K562 (cell line): ENCODE data around the gene SETD4. TPM values are rescaled to one million over a fixed set of nuclear protein-coding genes. Genes with fewer than 3 reads are reported as not detected.

ENCODE experiments used
- ATAC-seq: fragments of 200-7000 bp; cut with Tn5 transposase; 3 replicates; pipeline ENCODE4 v1.9.1; 2020; ENCODE audit warnings: moderate library complexity
- BruUV-seq: library from RNA; stranded (reverse); fragments of 400-500 nt; replicated peaks from 2 replicates; lab custom pipeline; 2021; lab: Mats Ljungman, UMichigan
- CTCF ChIA-PET: fragments of 300-600 bp; formaldehyde crosslinking; extraction: SDS; loops from one replicate; lab custom pipeline; 2021; ENCODE audit warnings: low intra/inter-chr PET ratio; lab: Yijun Ruan, JAX
- POLR2A ChIA-PET: fragments of 300-600, 350-650 bp; sonication (Branson Sonifier 250); formaldehyde crosslinking; extraction: SDS; loops from one replicate; lab custom pipeline; 2021; ENCODE audit warnings: antibody characterized with exemption, inconsistent platforms; lab: Yijun Ruan, JAX
- DNase-seq, 4 experiments: peaks; one replicate each; pipeline versions ENCODE4 v3.0.0 to v3.0.0-alpha.2; 2011 to 2018; ENCODE audit warnings: low spot score in 3 of 4, mixed read lengths in 3 of 4; ENCODE audit errors: extremely low read depth in 1 of 4
- FAIRE-seq: peaks from 2 replicates; lab custom pipeline; 2011; peaks lifted over from hg19 to GRCh38; lab: Jason Lieb, UNC
- H2AFZ ChIP-seq: 2 replicates; pipeline ENCODE4 v1.6.0; 2011; ENCODE audit warnings: low read depth, low read length, control low read depth, inconsistent platforms
- H3K27ac ChIP-seq: fragments of 200-600 bp; 3 replicates; pipeline ENCODE4 v1.8.0; 2011; ENCODE audit warnings: low read depth, mild to moderate bottlenecking, control low read depth, inconsistent platforms, low read length, moderate library complexity, mixed read lengths; ENCODE audit errors: extremely low read depth
- H3K27me3 ChIP-seq, 2 experiments: fragments of 300-600 bp in 1 of 2; 2 replicates in 1 of 2; 3 replicates in 1 of 2; pipeline versions ENCODE4 v1.6.0 to v1.8.0; 2011; ENCODE audit warnings: inconsistent platforms in 2 of 2, low read length in 2 of 2, mild to moderate bottlenecking in 1 of 2, mixed read lengths in 1 of 2, moderate library complexity in 1 of 2; ENCODE audit not compliant: control insufficient read depth in 2 of 2, insufficient read depth in 2 of 2
- H3K36me3 ChIP-seq: fragments of 300-600 bp; 3 replicates; pipeline ENCODE4 v1.8.0; 2011; ENCODE audit warnings: mild to moderate bottlenecking, low read length, inconsistent platforms; ENCODE audit not compliant: control insufficient read depth, insufficient read depth
- H3K4me1 ChIP-seq, 2 experiments: fragments of 200-600 bp in 1 of 2; replicated peaks in 1 of 2; 2 replicates in 1 of 2; 3 replicates in 1 of 2; pipeline versions ENCODE4 v1.5.1 to v1.8.0; 2011; ENCODE audit warnings: inconsistent platforms in 2 of 2, low read length in 2 of 2, mild to moderate bottlenecking in 1 of 2, mixed read lengths in 1 of 2, moderate library complexity in 1 of 2; ENCODE audit not compliant: control insufficient read depth in 2 of 2, insufficient read depth in 2 of 2
- H3K4me2 ChIP-seq: 2 replicates; pipeline ENCODE4 v1.6.1; 2011; ENCODE audit warnings: low read length, control low read depth, inconsistent platforms, mixed read lengths; ENCODE audit not compliant: insufficient read depth
- H3K4me3 ChIP-seq: fragments of 200-600 bp; sonication (generic), shearing (Covaris generic); 2 replicates; pipeline ENCODE4 v1.5.1; 2016; ENCODE audit warnings: control low read depth, inconsistent platforms
- H3K79me2 ChIP-seq: fragments of 200-600 bp; 3 replicates; pipeline ENCODE4 v1.8.0; 2011; ENCODE audit warnings: low read length, inconsistent platforms; ENCODE audit not compliant: control insufficient read depth, insufficient read depth
- H3K9ac ChIP-seq, 2 experiments: 2 replicates each; pipeline versions ENCODE4 v1.6.0 to v1.6.1; 2011; ENCODE audit warnings: low read depth in 2 of 2, low read length in 2 of 2, control low read depth in 1 of 2, inconsistent platforms in 1 of 2, mild to moderate bottlenecking in 1 of 2, mixed read lengths in 1 of 2; ENCODE audit not compliant: insufficient read depth in 1 of 2
- H3K9me1 ChIP-seq: one replicate; pipeline ENCODE4 v1.6.0; 2011; ENCODE audit warnings: inconsistent platforms, mild to moderate bottlenecking, low read length, moderate library complexity; ENCODE audit not compliant: control insufficient read depth, insufficient read depth
- H3K9me3 ChIP-seq: replicated peaks from 2 replicates; pipeline ENCODE4 v1.5.1; 2011; ENCODE audit warnings: low read depth, low read length, inconsistent platforms; ENCODE audit not compliant: control insufficient read depth, insufficient read depth
- H4K20me1 ChIP-seq: replicated peaks from 2 replicates; pipeline ENCODE4 v1.6.1; 2011; ENCODE audit warnings: low read length, inconsistent platforms, mixed read lengths; ENCODE audit not compliant: control insufficient read depth, insufficient read depth
- DMBX1 ChIP-seq: fragments of 250-450 bp; sonication (Bioruptor Pico); IDR thresholded peaks from 2 replicates; pipeline ENCODE4 v1.8.0; 2022; ENCODE audit warnings: inconsistent platforms, mild to moderate bottlenecking, moderate library complexity, borderline replicate concordance
- E2F1 ChIP-seq: sonication (generic); formaldehyde crosslinking; IDR thresholded peaks from 2 replicates; pipeline ENCODE4 v1.8.1; 2023; ENCODE audit warnings: mild to moderate bottlenecking, missing genetic modification reagents, moderate library complexity
- FOS ChIP-seq: IDR thresholded peaks from 3 replicates; pipeline ENCODE4 v1.6.1; 2011; ENCODE audit not compliant: insufficient read length; ENCODE audit errors: extremely low read depth
- HINFP ChIP-seq: fragments of 450-650 bp; conservative IDR thresholded peaks from 2 replicates; pipeline ENCODE4 v1.6.1; 2016; ENCODE audit warnings: missing genetic modification characterization, low read depth, mild to moderate bottlenecking, control low read depth, missing compliant biosample characterization
- JUN ChIP-seq, 2 experiments: sonication (generic) in 1 of 2; formaldehyde crosslinking in 1 of 2; IDR thresholded peaks; 2 replicates each; pipeline versions ENCODE4 v1.6.1 to v1.8.0; 2012 to 2022; ENCODE audit warnings: borderline replicate concordance in 2 of 2, mild to moderate bottlenecking in 2 of 2, improper control_type of control experiment in 1 of 2, low read depth in 1 of 2, low read length in 1 of 2, missing genetic modification reagents in 1 of 2
- SMAD2 ChIP-seq: fragments of 150-350 bp; IDR thresholded peaks from 2 replicates; pipeline ENCODE4 v1.6.1; 2014; ENCODE audit warnings: low read depth, mild to moderate bottlenecking, low read length
- SMARCB1 ChIP-seq: IDR thresholded peaks from 2 replicates; pipeline ENCODE4 v1.6.1; 2011; ENCODE audit warnings: improper control_type of control experiment, low read depth; ENCODE audit not compliant: insufficient read length
- ZKSCAN8 ChIP-seq: fragments of 200-800 bp; sonication (Bioruptor generic); IDR thresholded peaks from 2 replicates; pipeline ENCODE4 v1.6.1; 2016; ENCODE audit warnings: missing genetic modification characterization, missing compliant biosample characterization
- ZNF354B ChIP-seq: fragments of 250-450 bp; sonication (Bioruptor Pico); IDR thresholded peaks from 2 replicates; pipeline ENCODE4 v1.4.0; 2020
- ZNF408 ChIP-seq: fragments of 250-450 bp; sonication (Bioruptor Pico); IDR thresholded peaks from 2 replicates; pipeline ENCODE4 v1.4.0; 2020; ENCODE audit warnings: low read depth, mild to moderate bottlenecking, moderate library complexity
- WGBS: fragments of 100-300 bp; shearing (Covaris generic); methylation state at CpG from one replicate; pipeline ENCODE4 v1.1.6; 2016; ENCODE audit warnings: low coverage, mixed read lengths; ENCODE audit not compliant: insufficient coverage; ENCODE audit errors: missing lambda C conversion rate; 5-methylcytosine and 5-hydroxymethylcytosine counted together
- in situ Hi-C: fragments of 300-500 bp; cut with MboI; formaldehyde crosslinking; loops from 4 replicates; pipeline ENCODE4 v1.15.0; 2018; ENCODE audit warnings: inconsistent platforms, mixed read lengths
- intact Hi-C: fragments of 100-400 bp; cut with micrococcal nuclease; formaldehyde crosslinking; loops from 2 replicates; pipeline ENCODE4 v1.14.2; 2022
- polyA plus RNA-seq, 8 experiments: library from polyadenylated mRNA; depleted of rRNA in 4 of 8; stranded (reverse) in 5 of 8; unstranded in 3 of 8; fragments of >200 nt; fragmentation: Nextera tagmentation in 2 of 8; fragmentation: Illumina TruSeq in 1 of 8; extraction: Ambion mirVana in 2 of 8; extraction: Trizol in 1 of 8; gene quantifications; 2 replicates each; pipeline versions ENCODE4 v1.2.1 to v1.2.3, GENCODE V29; 2011 to 2014; ENCODE audit warnings: inconsistent platforms in 1 of 8, missing spikeins in 1 of 8
- total RNA-seq, 7 experiments: library from RNA; depleted of rRNA in 6 of 7; stranded (reverse); fragments of >200 nt in 6 of 7; fragmentation: Illumina TruSeq in 2 of 7; extraction: Trizol in 2 of 7; gene quantifications; 2 replicates each; pipeline versions ENCODE4 v1.2.1 to v1.2.3, GENCODE V29; 2011 to 2021; ENCODE audit warnings: low replicate concordance in 1 of 7
- TF ChIP-seq, protein P1 (sequence below): fragments of 250-450 bp; sonication (Bioruptor Pico); IDR thresholded peaks from 2 replicates; pipeline ENCODE4 v1.4.0; 2020; ENCODE audit warnings: mild to moderate bottlenecking, moderate library complexity, borderline replicate concordance
- TF ChIP-seq, protein P2 (sequence below): conservative IDR thresholded peaks from 2 replicates; pipeline ENCODE4 v1.6.1; 2011; ENCODE audit warnings: low read depth, mild to moderate bottlenecking, low read length; ENCODE audit not compliant: control insufficient read depth
- TF ChIP-seq, protein P3 (sequence below): fragments of 450-650 bp; formaldehyde crosslinking; IDR thresholded peaks from 2 replicates; pipeline ENCODE4 v1.4.0; 2020; ENCODE audit warnings: mild to moderate bottlenecking, moderate library complexity

SETD4 gene
- total and polyA plus RNA-seq, 9 of the 15 experiments (the other 6 are each of a cell fraction or from before 2014, with no cell fraction given), result 16.1 to 51.3 (median 25.7) TPM

DNA sequence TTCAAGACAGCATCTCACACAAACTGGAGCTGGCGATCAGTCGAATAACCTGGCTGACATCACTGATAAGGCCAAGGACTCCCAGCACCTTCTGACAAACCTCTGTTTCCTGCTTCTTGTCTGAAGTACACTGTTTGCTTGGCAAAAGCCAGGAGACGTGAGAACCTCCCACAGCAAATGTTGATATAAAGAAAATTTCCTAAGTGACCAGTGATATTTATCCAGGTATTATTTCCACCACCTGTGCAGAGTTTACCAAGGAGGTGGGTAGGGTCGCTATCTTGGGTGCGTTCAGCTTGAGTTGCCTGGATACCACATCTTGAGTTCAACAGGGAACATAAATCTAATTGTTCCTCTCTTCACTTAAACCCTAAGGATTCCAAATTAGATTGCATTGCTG, 72.9 kb downstream of the SETD4 start:
- intact Hi-C loops (no loop called here), in situ Hi-C loops (no loop called here)
- FAIRE-seq (no peak), ATAC-seq (no peak), DNase-seq (no peak)
- Histone ChIP-seq H3K36me3 (no peaks in the 10 kb centered on the region), H3K4me3 (no peak overlapping the region), H3K4me2 (no peak overlapping the region), H3K9me1 (no peaks in the 10 kb centered on the region), H3K4me1 (no peaks in the 10 kb centered on the region), H3K79me2 (no peaks in the 10 kb centered on the region), H3K9ac (no peak overlapping the region), H3K27me3 (peaks cover 26 to 43% of the 10 kb centered on the region in 2 experiments), H4K20me1 (no peaks in the 10 kb centered on the region), H2AFZ (no peak overlapping the region), H3K9me3 (no peaks in the 10 kb centered on the region), H3K27ac (no peak overlapping the region)
- no peak for TF ChIP-seq HINFP
- no peak for TF ChIP-seq SMAD2
- TF ChIP-seq JUN (IDR thresholded peaks at IDR 0.05; ENCODE audit: borderline replicate concordance, low read depth, low read length), result no peak
- no peak for TF ChIP-seq JUN (CRISPR knock-in tag; IDR thresholded peaks at IDR 0.05; ENCODE audit: borderline replicate concordance)
- no peak for TF ChIP-seq ZKSCAN8 (CRISPR knock-in tag)
- TF ChIP-seq, protein P1, sequence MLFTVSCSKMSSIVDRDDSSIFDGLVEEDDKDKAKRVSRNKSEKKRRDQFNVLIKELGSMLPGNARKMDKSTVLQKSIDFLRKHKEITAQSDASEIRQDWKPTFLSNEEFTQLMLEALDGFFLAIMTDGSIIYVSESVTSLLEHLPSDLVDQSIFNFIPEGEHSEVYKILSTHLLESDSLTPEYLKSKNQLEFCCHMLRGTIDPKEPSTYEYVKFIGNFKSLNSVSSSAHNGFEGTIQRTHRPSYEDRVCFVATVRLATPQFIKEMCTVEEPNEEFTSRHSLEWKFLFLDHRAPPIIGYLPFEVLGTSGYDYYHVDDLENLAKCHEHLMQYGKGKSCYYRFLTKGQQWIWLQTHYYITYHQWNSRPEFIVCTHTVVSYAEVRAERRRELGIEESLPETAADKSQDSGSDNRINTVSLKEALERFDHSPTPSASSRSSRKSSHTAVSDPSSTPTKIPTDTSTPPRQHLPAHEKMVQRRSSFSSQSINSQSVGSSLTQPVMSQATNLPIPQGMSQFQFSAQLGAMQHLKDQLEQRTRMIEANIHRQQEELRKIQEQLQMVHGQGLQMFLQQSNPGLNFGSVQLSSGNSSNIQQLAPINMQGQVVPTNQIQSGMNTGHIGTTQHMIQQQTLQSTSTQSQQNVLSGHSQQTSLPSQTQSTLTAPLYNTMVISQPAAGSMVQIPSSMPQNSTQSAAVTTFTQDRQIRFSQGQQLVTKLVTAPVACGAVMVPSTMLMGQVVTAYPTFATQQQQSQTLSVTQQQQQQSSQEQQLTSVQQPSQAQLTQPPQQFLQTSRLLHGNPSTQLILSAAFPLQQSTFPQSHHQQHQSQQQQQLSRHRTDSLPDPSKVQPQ, result no peak
- TF ChIP-seq, protein P2, sequence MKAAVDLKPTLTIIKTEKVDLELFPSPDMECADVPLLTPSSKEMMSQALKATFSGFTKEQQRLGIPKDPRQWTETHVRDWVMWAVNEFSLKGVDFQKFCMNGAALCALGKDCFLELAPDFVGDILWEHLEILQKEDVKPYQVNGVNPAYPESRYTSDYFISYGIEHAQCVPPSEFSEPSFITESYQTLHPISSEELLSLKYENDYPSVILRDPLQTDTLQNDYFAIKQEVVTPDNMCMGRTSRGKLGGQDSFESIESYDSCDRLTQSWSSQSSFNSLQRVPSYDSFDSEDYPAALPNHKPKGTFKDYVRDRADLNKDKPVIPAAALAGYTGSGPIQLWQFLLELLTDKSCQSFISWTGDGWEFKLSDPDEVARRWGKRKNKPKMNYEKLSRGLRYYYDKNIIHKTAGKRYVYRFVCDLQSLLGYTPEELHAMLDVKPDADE, result no peak
- TF ChIP-seq, protein P3, sequence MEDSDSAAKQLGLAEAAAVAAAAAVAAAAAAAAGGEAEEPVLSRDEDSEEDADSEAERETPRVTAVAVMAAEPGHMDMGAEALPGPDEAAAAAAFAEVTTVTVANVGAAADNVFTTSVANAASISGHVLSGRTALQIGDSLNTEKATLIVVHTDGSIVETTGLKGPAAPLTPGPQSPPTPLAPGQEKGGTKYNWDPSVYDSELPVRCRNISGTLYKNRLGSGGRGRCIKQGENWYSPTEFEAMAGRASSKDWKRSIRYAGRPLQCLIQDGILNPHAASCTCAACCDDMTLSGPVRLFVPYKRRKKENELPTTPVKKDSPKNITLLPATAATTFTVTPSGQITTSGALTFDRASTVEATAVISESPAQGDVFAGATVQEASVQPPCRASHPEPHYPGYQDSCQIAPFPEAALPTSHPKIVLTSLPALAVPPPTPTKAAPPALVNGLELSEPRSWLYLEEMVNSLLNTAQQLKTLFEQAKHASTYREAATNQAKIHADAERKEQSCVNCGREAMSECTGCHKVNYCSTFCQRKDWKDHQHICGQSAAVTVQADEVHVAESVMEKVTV (CRISPR knock-in tag), result no peak
- no peak for TF ChIP-seq ZNF354B (CRISPR knock-in tag)
- TF ChIP-seq DMBX1 (CRISPR knock-in tag), result no peak
- no peak for TF ChIP-seq FOS
- TF ChIP-seq SMARCB1, result no peak
- TF ChIP-seq ZNF408 (CRISPR knock-in tag), result no peak
- no peak for TF ChIP-seq E2F1 (CRISPR knock-in tag)
- WGBS, result 0% methylated on average over 5 of the region's 5 CpGs
- BruUV-seq, result no TSS peak
- ChIA-PET POLR2A (interaction anchor here (1.0 kb wide), 1 partner anchor 20 kb away, joined by 3 read pairs; no protein-coding TSS in a partner anchor), CTCF (no interaction called here)
